HEK293T (cell line): Measurements from ENCODE around the gene VWA5B1.

Experiments used
- CTCF ChIA-PET: fragments of 350-600 bp; formaldehyde crosslinking; extraction: SDS; loops from one replicate; lab custom pipeline; 2021; ENCODE audit warnings: antibody characterized with exemption, inconsistent platforms; lab: Yijun Ruan, JAX
- POLR2A ChIA-PET: fragments of 350-600 bp; formaldehyde crosslinking; extraction: SDS; loops from one replicate; lab custom pipeline; 2020; ENCODE audit warnings: antibody characterized with exemption, inconsistent platforms; lab: Yijun Ruan, JAX
- DNase-seq: peaks from one replicate; pipeline ENCODE4 v3.0.0; 2012; ENCODE audit warnings: mixed read lengths; ENCODE audit errors: extremely low spot score
- ARNT ChIP-seq: fragments of 450-650 bp; IDR thresholded peaks from 2 replicates; pipeline ENCODE4 v1.6.1; 2017; ENCODE audit warnings: mild to moderate bottlenecking
- BHLHE40 ChIP-seq: fragments of 450-650 bp; IDR thresholded peaks from 2 replicates; pipeline ENCODE4 v1.6.1; 2016; ENCODE audit warnings: mild to moderate bottlenecking, moderate library complexity, borderline replicate concordance
- CTBP1 ChIP-seq: fragments of 450-650 bp; IDR thresholded peaks from 2 replicates; pipeline ENCODE4 v1.6.1; 2016; ENCODE audit warnings: borderline replicate concordance
- ELF4 ChIP-seq: fragments of 450-650 bp; IDR thresholded peaks from 2 replicates; pipeline ENCODE4 v1.6.1; 2017; ENCODE audit warnings: antibody characterized with exemption
- FOXA1 ChIP-seq: fragments of 450-650 bp; IDR thresholded peaks from 2 replicates; pipeline ENCODE4 v1.6.1; 2016; ENCODE audit warnings: mild to moderate bottlenecking
- FOXK2 ChIP-seq: fragments of 450-650 bp; IDR thresholded peaks from 2 replicates; pipeline ENCODE4 v1.6.1; 2016; ENCODE audit warnings: mild to moderate bottlenecking
- FOXM1 ChIP-seq: fragments of 450-650 bp; IDR thresholded peaks from 2 replicates; pipeline ENCODE4 v1.6.1; 2017; ENCODE audit warnings: mild to moderate bottlenecking, borderline replicate concordance
- HDGF ChIP-seq: fragments of 450-650 bp; IDR thresholded peaks from 2 replicates; pipeline ENCODE4 v1.6.1; 2017; ENCODE audit warnings: antibody characterized with exemption, borderline replicate concordance
- L3MBTL2 ChIP-seq: fragments of 450-650 bp; conservative IDR thresholded peaks from 2 replicates; pipeline ENCODE4 v1.6.1; 2016; ENCODE audit warnings: mild to moderate bottlenecking
- LEF1 ChIP-seq: fragments of 450-650 bp; IDR thresholded peaks from 2 replicates; pipeline ENCODE4 v1.6.1; 2017; ENCODE audit warnings: mild to moderate bottlenecking, borderline replicate concordance
- NFRKB ChIP-seq: fragments of 450-650 bp; IDR thresholded peaks from 2 replicates; pipeline ENCODE4 v1.6.1; 2016; ENCODE audit warnings: mild to moderate bottlenecking, moderate library complexity
- SP1 ChIP-seq: fragments of 450-650 bp; IDR thresholded peaks from 2 replicates; pipeline ENCODE4 v1.6.1; 2017
- SUZ12 ChIP-seq: fragments of 450-650 bp; IDR thresholded peaks from 2 replicates; pipeline ENCODE4 v1.6.1; 2016; ENCODE audit warnings: mild to moderate bottlenecking
- TARDBP ChIP-seq: fragments of 450-650 bp; IDR thresholded peaks from 2 replicates; pipeline ENCODE4 v1.6.1; 2016
- ZNF384 ChIP-seq: fragments of 450-650 bp; IDR thresholded peaks from 2 replicates; pipeline ENCODE4 v1.6.1; 2016
- TF ChIP-seq, protein P1 (sequence below): fragments of 450-650 bp; IDR thresholded peaks from 2 replicates; pipeline ENCODE4 v1.6.1; 2016

The VWA5B1 gene

DNA sequence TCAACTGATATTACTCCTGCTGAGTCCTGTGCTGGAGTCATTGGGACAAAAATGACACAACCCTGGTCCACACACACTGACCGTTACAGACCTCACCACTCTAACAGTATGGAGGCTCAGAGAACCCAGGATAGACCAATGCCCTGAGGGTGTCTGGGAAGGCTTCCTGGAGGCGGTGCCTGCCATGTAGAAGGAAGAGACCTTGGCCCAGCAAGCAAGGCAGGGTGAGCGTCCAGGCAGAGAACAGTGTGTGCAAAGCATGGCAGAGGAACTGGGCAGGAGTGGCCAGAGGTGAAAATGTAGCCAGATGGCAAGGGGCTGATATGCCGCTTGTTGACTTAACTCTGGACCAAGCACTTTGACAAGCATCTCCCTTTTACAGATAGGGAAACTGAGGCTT is 85.5 kb downstream of the VWA5B1 start:
- no peak for DNase-seq
- ChIA-PET POLR2A (no interaction called here), CTCF (interaction anchor here (1.5 to 4.0 kb wide), 3 partner anchors 12 to 20 kb away, joined by 5 to 20 read pairs (median 6); no protein-coding TSS in a partner anchor)
- TF ChIP-seq LEF1 (no peak), HDGF (no peak), BHLHE40 (no peak), NFRKB (no peak), CTBP1 (no peak), ELF4 (no peak), FOXK2 (no peak), FOXA1 (no peak), ZNF384 (no peak), SP1 (no peak), SUZ12 (no peak), TARDBP (no peak), L3MBTL2 (no peak), FOXM1 (no peak), ARNT (no peak)
- TF ChIP-seq, protein P1, sequence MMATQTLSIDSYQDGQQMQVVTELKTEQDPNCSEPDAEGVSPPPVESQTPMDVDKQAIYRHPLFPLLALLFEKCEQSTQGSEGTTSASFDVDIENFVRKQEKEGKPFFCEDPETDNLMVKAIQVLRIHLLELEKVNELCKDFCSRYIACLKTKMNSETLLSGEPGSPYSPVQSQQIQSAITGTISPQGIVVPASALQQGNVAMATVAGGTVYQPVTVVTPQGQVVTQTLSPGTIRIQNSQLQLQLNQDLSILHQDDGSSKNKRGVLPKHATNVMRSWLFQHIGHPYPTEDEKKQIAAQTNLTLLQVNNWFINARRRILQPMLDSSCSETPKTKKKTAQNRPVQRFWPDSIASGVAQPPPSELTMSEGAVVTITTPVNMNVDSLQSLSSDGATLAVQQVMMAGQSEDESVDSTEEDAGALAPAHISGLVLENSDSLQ = no peak

GRCh38 chr1:20376880-20377494 is 86.3 kb downstream of the VWA5B1 start:
- ChIA-PET POLR2A (no interaction called here), CTCF (interaction anchor here (1.0 to 4.0 kb wide), 5 partner anchors 11 to 54 kb away, joined by 3 to 20 read pairs (median 5); no protein-coding TSS in a partner anchor)
- TF ChIP-seq TARDBP (no peak), FOXA1 (no peak), SUZ12 (no peak), ELF4 (no peak), HDGF (no peak)
- DNase-seq = peak; percentile 81

DNA sequence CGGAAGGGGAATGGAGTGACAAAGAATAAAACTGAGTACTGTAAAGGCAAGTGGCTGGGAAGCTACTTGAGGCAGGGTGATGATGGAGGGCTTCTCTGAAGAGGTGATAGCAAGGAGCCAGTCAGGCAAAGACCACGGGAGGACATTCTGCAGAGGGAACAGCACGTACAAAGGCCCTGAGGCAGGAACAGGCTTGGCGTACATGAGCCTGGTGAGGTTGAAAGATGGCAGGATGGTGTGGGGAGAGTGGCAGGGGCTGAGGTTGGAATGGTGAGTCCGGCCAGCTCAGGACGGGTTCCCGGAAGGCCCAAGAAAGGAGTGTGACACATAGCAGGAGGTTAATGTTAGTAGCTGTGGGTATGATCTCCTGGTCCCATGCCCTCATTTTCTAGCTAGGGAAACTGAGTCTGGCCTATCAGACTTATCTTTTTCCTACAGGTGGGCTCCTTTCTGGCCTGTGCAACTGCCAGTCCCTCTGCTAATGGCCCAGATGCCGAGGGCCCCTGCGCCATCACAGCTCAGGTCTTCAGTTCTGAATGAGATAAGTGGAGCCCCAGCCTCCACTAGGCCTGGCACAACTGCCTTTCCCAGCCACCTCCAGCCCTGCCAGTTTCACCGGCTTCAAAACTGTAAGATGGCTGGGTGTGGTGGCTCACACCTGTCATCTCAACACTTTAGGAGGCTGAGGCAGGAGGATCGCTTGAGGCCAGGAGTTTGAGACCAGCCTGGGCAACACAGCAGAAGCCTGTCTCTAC is 87.0 kb downstream of the VWA5B1 start:
- POLR2A ChIA-PET = no interaction called here
- TF ChIP-seq FOXM1 = no peak
- no peak for TF ChIP-seq FOXA1
- no peak for TF ChIP-seq NFRKB
- no peak for TF ChIP-seq ARNT
- no peak for TF ChIP-seq L3MBTL2
- TF ChIP-seq ZNF384 = no peak
- TF ChIP-seq, protein P1 = no peak
- TF ChIP-seq BHLHE40 = no peak
- no peak for TF ChIP-seq FOXK2

GRCh38 chr1:20379075-20379474 is 88.4 kb downstream of the VWA5B1 start:
- TF ChIP-seq ELF4 (no peak), FOXM1 (no peak)
- TF ChIP-seq, protein P1 = no peak
- POLR2A ChIA-PET = no interaction called here
- DNase-seq = no peak
- CTCF ChIA-PET = interaction anchor here (4.0 kb wide), 1 partner anchor 17 kb away, joined by 20 read pairs; no protein-coding TSS in a partner anchor

More for the DNA sequence above, 87.0 kb downstream of the VWA5B1 start:
- CTCF ChIA-PET = interaction anchor here (0.6 to 4.0 kb wide), 7 partner anchors 11 to 53 kb away, joined by 3 to 20 read pairs (median 4); no protein-coding TSS in a partner anchor
- DNase-seq = no peak

- TF ChIP-seq FOXA1 (no peak), SUZ12 (no peak), CTBP1 (no peak), FOXK2 (no peak), ZNF384 (no peak), L3MBTL2 (no peak), FOXM1 (no peak)
- TF ChIP-seq, protein P1 = no peak
- POLR2A ChIA-PET = no interaction called here
- CTCF ChIA-PET = no interaction called here
Measured at GRCh38 chr1:20380175-20380574, 89.5 kb downstream of the VWA5B1 start.

DNA sequence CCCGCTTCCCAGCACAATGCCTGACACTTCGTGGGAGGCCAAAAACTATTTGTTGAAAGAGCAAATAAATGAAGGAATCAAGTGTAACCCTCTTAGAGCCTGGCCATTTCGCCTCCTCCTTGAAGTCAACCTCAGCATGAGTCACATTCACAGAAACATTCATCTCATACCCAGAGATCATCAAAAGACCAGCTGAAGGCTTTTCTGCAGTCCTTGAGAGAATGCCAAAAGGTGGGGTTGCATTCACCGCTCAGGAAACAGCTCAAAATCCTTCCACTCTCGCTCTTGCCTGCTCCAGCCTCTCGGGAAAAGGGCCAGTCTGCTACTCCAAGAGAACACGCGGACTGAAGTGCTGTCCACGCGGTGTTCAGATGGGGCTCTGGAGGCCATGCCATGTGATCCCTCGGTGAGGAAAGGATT is 90.0 kb downstream of the VWA5B1 start:
- CTCF ChIA-PET = interaction anchor here (2.2 kb wide), 1 partner anchor 113 kb away, joined by 7 read pairs; no protein-coding TSS in a partner anchor
- DNase-seq = no peak
- POLR2A ChIA-PET = no interaction called here
- TF ChIP-seq HDGF = no peak
- TF ChIP-seq LEF1 = no peak
- TF ChIP-seq FOXM1 = no peak
- TF ChIP-seq ARNT = no peak
- TF ChIP-seq ELF4 = no peak
- TF ChIP-seq L3MBTL2 = no peak
- no peak for TF ChIP-seq FOXA1
- no peak for TF ChIP-seq SUZ12
- TF ChIP-seq NFRKB = no peak
- no peak for TF ChIP-seq TARDBP
- no peak for TF ChIP-seq SP1
- TF ChIP-seq, protein P1 = no peak
- TF ChIP-seq BHLHE40 = no peak
- no peak for TF ChIP-seq ZNF384
- no peak for TF ChIP-seq CTBP1
- TF ChIP-seq FOXK2 = no peak

More at GRCh38 chr1:20380175-20380574, 89.5 kb downstream of the VWA5B1 start:
- no peak for DNase-seq
